Fibroblast of the conjunctiva (primary cell): Measurements from ENCODE around the gene CD3D.
"Not testable (repeated sequence)": the region's sequence is repeated elsewhere in the genome, so short reads cannot be mapped to it uniquely, and the experiment has no call there.

Experiments
- DNase-seq: peaks from one replicate; pipeline ENCODE4 v3.0.0-alpha.2; 2010; ENCODE audit warnings: low read depth

CD3D gene

DNA sequence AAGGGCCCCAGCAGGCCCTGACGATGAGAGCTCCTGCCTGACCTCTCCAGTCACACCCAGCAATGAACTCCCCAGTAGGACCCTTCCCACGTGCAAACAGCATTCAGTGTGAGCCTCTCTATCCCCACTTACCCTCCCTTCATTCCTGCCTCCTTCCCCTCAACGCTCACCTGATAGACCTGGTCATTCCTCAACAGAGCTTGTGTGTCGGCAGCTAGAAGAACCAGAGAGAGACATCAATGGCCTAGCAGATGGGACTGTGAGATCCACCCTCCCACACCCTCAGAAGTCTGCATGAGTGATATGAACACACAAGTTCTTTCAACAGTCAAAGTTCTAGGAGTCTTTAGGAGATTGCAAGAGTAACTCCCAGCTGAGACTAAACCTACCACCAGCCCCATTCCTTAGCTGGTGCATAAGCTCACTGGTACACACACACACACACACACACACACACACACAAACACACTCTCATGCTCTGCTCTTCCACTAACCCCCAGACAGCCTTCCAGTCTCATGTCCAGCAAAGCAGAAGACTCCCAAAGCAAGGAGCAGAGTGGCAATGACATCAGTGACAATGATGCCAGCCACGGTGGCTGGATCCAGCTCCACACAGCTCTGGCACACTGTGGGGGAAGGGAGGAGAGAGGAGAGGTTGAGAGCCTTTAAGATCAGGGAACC, 3.1 kb downstream of the CD3D start:
- no peak for DNase-seq

GRCh38 chr11:118338637-118339061, 3.9 kb downstream of the CD3D start:
- no peak for DNase-seq

- DNase-seq = no peak
Observed at GRCh38 chr11:118334745-118335144, 7.8 kb downstream of the CD3D start.

GRCh38 chr11:118328745-118329144, 13.8 kb downstream of the CD3D start:
- no peak for DNase-seq

GRCh38 chr11:118325283-118325682, 17.2 kb downstream of the CD3D start:
- DNase-seq = no peak

DNA sequence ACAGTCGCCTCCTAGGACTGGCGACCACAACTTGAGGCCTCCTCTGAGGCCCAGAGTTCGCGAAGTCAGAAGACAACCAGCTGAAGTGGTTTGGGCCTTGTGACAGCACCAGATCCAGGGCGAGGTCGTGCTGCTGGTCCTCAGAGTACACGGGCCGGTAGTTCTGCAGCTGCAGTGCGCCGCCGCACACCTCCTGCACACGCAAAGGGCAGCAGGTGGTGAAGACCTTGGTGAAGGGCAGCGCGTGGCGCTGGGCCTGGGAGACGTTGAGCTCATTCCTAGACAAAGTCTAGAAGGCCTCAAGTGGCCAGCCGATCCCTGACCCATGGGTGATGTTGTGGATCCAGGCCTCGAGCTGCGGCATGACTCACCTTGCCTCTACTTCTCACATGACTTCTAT, 19.8 kb downstream of the CD3D start:
- DNase-seq = no peak

GRCh38 chr11:118321386-118322082, 21.0 kb downstream of the CD3D start:
- DNase-seq = no peak

DNA sequence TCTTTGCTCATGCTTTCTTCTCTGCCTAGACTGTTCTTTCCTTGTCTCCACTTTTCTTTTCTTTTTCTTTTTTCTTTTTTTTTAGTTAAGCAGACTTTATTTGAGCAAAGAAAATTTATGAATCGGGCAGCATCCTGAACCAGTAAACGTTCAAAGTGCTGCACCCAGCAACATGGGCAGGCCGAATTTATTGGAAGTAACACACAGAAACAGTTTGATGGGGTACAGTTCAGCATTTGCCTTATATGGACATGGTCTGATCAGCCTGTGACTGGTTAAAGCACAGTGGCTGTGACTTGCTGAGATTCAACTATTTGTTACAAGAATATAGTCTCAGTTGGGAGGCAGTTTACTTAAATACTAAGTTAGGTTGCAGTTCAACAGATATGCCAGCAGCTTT, 22.0 kb downstream of the CD3D start:
- DNase-seq = no peak

DNA sequence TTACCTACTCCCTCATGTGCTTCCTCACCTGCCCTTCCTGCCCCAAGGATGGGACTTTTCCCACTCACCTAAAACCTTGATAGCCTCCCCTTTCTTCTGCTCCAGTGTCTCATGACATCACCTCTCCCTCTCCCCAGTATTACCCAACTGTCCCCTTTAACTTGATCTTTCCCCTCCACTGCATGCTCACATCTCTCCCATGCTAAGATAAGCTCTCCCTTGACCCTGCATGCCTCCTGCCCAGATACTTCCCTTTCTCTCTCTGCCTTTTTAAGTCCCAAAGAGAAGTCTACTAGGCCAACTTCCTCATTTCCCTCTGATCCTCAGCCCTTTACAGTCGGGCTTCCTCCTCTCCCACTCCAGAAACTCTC, 23.2 kb downstream of the CD3D start:
- no peak for DNase-seq

DNA sequence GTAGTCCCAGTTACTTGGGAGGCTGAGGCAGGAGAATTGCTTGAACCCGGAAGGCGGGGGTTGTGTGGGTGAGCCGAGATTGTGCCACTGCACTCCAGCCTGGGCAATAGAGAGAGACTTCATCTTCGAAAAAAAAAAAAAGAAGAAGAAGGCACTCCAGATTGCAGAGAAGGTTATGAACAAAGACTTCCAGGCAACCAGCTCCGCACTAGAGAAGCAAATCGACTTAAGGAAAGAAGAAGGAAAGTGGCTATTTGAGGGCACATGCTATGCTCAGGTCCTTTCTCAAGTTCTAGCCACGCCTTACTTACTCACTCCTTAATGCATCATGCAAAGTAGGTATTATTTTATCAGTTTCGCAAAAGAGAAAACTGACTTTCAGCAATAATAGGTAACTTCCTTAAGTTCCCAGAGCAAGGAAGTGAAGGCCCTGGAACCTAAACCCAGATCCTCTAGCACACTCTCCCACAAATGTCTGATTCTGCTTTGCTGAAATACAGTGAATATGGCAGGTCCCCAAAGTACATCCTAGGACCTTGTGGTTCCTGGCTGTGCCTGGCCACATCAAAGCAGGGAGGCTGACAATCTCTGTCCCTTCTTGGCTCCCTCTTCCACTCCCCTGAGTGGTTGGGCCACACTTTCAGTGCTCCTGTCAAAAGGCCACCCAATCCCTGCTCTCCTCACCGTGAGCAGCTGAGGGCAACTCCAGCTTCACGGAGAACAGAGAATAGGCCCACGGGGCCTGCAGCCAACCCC, 23.7 kb downstream of the CD3D start:
- DNase-seq = no peak

- DNase-seq = no peak
Observed at GRCh38 chr11:118318124-118318523, 24.4 kb downstream of the CD3D start.

DNA sequence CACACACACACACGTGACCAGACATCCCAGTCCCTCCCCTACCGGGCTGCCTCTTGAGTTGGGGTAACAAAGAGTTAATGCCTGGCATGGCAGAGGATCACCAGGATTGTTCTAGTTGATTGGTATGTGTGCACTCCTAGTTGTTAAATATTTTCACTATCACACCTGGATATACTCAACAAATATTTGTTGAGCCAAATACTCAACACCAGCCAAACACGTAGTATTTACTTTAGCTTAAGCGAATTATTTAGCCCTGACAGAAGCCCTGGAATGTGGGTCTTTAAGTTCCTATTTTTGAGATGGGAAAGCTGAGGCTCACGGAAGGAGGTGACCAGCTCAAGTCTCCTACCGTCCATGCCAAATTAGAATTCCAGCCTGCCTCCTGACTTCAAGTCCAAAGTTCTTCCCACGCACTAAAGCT, 27.5 kb downstream of the CD3D start:
- DNase-seq = no peak

DNA sequence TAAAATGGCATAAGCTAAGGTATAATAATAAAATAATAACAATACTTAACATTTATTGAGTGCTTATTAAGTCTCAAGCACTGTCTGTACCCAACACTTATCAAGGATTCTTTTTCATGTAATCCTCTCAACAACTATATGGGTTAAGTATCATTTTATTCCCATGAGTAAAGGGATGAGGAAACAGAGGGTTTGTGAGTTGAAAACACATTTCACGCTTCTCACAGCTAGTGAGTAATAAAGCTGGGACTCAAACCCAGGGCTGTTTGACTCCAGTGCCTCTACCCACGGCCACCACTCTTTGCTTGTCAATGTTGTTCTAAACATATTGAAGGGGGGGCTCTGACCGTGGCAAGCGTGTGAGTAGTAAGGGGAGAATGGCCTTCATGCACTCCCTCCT, 29.3 kb downstream of the CD3D start:
- no peak for DNase-seq

- DNase-seq = no peak
Observed at GRCh38 chr11:118312328-118312727, 30.2 kb downstream of the CD3D start.

- no peak for DNase-seq
Observed at GRCh38 chr11:118311518-118311917, 31.0 kb downstream of the CD3D start.

GRCh38 chr11:118310781-118311485, 31.6 kb downstream of the CD3D start:
- no peak for DNase-seq

DNA sequence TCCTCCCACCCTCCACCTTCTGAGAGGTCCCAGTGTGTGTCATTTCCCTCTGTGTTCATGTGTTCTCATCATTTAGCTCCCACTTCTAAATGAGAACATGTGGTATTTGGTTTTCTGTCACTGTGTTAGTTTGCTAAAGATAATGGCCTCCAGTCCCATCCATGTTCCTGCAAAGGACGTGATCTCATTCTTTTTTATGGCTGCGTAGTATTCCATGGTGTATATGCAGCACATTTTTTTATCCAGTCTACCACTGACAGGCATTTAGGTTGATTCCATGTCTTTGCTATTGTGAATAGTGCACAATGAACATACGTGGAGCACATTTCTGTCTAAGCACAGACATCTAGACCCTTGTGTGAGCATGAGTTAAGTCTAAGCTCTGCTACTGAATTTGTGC, 32.2 kb downstream of the CD3D start:
- no peak for DNase-seq

DNA sequence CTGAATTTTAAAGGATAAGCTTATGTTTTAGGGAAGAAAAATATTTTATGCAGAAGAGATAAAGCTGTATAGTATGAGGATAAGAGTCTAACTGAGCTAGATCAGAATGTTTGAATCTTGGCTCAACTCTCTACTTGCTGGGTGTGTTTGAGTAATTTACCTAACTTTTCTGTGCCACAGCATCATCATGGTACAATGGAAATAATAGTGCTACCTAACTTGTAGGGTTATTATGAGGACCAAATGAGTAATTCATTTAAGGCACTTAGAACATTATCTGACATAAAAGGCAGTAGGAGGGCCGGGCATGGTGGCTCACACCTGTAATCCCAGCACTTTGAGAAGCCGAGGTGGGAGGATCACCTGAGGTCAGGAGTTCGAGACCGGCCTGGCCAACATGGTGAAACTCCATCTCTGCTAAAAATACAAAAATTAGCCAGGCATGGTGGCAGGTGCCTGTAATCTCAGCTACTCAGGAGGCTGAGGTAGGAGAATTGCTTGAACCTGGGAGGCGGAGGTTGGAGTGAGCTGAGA, 33.4 kb downstream of the CD3D start:
- DNase-seq = not testable (repeated sequence)

DNA sequence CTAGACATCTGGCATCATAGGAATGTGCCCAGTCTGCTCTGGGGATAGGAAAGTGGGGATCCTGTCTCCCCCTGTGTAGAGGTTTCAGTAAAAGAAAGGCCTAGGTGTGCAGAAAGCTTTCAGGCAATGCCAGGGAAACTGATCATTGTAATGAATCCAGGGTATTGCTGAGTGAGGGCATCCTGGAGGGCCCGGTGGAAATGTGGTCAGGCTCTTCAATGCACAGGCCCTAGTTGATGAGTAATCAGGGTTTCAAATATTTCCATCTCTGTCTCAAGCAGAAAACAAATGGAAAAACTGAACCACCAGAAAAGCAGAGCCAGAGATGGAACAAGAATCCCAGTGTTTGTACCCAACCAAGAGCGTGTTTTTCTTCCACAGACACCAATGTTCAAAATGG, 35.9 kb downstream of the CD3D start:
- DNase-seq = no peak

GRCh38 chr11:118305726-118306125, 36.8 kb downstream of the CD3D start:
- no peak for DNase-seq

GRCh38 chr11:118304568-118305248, 37.8 kb downstream of the CD3D start, which contains the start of gene CD3E:
Gene CD3E, plus strand, starts transcription at chr11:118304730. Its CDS starts 223 bp downstream, at chr11:118304953.
- DNase-seq = no peak

DNA sequence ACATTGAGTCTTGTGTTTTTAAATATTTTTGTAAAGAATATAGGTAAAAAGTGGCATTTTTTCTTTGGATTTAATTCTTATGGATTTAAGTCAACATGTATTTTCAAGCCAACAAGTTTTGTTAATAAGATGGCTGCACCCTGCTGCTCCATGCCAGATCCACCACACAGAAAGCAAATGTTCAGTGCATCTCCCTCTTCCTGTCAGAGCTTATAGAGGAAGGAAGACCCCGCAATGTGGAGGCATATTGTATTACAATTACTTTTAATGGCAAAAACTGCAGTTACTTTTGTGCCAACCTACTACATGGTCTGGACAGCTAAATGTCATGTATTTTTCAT, 38.3 kb downstream of the CD3D start:
- DNase-seq = no peak
